WTC11 (cell line): ENCODE measurements around the gene PTPRK.

Experiments used
- CTCF ChIP-seq: fragments of 200-600 bp; IDR thresholded peaks from 2 replicates; pipeline ENCODE4 v1.8.0; 2022; ENCODE audit warnings: antibody characterized with exemption
- NR2C2 ChIP-seq: sonication (generic); formaldehyde crosslinking; IDR thresholded peaks from 2 replicates; pipeline ENCODE4 v1.8.0; 2022; ENCODE audit warnings: mild to moderate bottlenecking, missing genetic modification reagents
- USF2 ChIP-seq: sonication (generic); formaldehyde crosslinking; IDR thresholded peaks from 2 replicates; pipeline ENCODE4 v1.8.1; 2023; ENCODE audit warnings: mild to moderate bottlenecking, missing genetic modification reagents, moderate library complexity

GRCh38 chr6:128413291-128413690 lies 107.1 kb downstream of the PTPRK start:
- TF ChIP-seq USF2 (CRISPR knock-in tag) (no peak), CTCF (no peak), NR2C2 (CRISPR knock-in tag) (no peak)
